ENCODE data around the gene SCNN1A. TPM values are rescaled to one million over a fixed set of nuclear protein-coding genes. Genes with fewer than 3 reads are reported as not detected.
A peak's percentile ranks its signal among the peaks of the same experiment; 100 is the strongest.

Gene SCNN1A
- total RNA-seq, 3 donors from 2014 or later: 130 to 402 (median 386) TPM

DNA sequence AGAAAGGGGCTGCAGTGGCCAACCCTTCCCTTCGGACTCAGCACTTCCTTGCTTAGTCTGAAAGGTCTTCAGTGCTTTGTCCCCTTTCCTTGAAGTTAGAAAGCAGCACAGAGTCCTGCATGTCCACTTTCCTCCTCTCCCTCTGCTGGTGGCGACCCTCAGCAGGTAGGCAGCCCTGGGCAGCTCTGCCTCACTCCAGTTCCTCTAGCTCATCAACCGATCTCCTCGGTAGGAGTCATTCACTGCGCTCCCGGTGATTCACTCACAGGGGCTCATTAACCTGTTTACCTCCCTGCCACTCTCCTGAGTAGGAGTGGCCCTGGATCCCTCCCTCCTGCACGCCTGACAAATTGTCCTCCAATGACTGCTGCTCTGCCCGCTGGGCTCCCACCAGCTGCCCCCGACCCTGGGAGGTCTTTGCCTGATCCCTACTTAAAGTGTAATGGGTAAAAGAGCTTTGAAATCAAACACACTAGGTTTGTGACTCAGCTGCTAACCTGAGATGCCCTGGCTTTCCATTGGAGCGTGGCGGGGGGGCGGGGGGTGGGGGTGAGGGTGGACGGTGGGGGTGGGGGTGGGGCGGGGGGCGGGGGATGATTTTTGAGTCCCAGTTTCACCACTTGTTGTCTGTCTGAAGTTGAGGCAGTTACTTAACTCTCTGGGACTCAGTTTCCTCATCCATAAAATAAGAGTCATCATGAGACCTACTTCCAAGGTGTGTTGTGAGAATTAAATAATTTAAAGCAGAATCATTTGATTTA is 4.2 kb downstream of the SCNN1A start:
- no peak overlapping the region for H3K4me3 ChIP-seq
- intact Hi-C loops (cut with DNase I, micrococcal nuclease): no loop called here

DNA sequence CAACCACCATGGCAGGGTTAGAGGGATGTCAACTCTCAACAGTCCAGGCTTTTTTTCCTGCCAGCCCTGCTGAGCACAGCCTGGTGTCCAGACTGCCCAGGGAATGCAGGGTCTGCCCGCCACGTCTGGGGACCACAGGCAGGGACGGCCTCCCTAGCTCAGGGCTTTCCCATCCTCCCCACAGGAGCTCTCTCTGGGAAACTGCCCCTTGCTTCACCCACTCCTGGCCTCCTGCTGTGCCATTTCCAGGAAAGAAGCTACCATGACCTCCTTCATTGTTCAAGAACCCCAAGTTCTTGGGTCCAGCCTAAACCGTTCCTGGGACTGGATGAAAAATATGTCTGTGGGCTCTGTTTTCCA is 4.8 kb downstream of the SCNN1A start:
- Histone ChIP-seq H3K4me1 (ENCODE audit: low read depth) (peaks cover 43% of the 10 kb centered on the region), H3K9me3 (no peaks in the 10 kb centered on the region), H3K36me3 (ENCODE audit: low read depth) (no peaks in the 10 kb centered on the region), H3K4me3 (no peak overlapping the region)
- ATAC-seq (no peak), DNase-seq (peak in 1 of 3 donors; percentile 48)
- intact Hi-C loops (cut with DNase I, micrococcal nuclease): no loop called here
- TF ChIP-seq, protein P1, sequence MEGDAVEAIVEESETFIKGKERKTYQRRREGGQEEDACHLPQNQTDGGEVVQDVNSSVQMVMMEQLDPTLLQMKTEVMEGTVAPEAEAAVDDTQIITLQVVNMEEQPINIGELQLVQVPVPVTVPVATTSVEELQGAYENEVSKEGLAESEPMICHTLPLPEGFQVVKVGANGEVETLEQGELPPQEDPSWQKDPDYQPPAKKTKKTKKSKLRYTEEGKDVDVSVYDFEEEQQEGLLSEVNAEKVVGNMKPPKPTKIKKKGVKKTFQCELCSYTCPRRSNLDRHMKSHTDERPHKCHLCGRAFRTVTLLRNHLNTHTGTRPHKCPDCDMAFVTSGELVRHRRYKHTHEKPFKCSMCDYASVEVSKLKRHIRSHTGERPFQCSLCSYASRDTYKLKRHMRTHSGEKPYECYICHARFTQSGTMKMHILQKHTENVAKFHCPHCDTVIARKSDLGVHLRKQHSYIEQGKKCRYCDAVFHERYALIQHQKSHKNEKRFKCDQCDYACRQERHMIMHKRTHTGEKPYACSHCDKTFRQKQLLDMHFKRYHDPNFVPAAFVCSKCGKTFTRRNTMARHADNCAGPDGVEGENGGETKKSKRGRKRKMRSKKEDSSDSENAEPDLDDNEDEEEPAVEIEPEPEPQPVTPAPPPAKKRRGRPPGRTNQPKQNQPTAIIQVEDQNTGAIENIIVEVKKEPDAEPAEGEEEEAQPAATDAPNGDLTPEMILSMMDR (IDR thresholded peaks at IDR 0.05): no peak

More for the DNA sequence above, 4.2 kb downstream of the SCNN1A start:
- peak; percentile 60 for ATAC-seq
- Histone ChIP-seq H3K36me3 (ENCODE audit: low read depth) (no peaks in the 10 kb centered on the region), H3K9me3 (no peaks in the 10 kb centered on the region), H3K4me1 (ENCODE audit: low read depth) (peaks cover 49% of the 10 kb centered on the region)
- DNase-seq: peak; percentile 78 to 85 (median 80)
- TF ChIP-seq, protein P1 (IDR thresholded peaks at IDR 0.05): no peak

DNA sequence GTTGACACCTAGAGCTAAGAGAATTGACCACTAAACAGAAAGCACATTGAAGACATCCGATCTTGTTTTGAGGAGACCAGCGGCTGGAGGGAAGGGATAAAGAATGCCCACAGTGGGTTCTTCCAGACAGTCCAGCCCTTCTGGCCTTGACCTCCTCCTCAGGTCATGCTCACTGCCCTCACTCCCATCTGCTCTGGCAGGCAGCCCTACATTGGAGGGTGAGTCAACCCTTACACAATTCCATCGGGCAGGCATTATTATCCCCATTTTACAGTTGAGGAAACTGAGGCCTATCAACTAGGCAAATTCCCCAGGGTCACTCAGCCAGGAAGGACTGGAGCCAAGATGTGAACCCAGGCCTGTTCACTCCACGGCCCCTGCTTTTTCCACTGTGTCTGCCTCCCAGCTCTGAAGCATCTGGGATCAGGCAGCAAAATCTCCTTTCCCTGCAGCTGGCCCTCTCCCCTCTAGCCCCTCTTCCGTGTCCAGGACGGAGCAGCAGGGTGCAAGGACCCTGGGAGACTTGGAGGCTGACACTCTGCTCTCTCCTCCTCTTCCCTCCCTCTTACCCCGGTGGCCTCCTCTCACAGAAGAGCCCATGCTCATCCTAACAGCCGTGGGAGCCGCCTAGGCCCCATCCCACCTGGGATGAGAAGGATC is 5.3 kb downstream of the SCNN1A start:
- Histone ChIP-seq H3K36me3 (ENCODE audit: low read depth) (no peaks in the 10 kb centered on the region), H3K4me1 (ENCODE audit: low read depth) (peaks cover 39% of the 10 kb centered on the region), H3K4me3 (no peak overlapping the region), H3K9me3 (no peaks in the 10 kb centered on the region)
- TF ChIP-seq, protein P1 (IDR thresholded peaks at IDR 0.05): no peak
- intact Hi-C loops (cut with DNase I, micrococcal nuclease): no loop called here
- DNase-seq (peak in 1 of 3 donors; percentile 33), ATAC-seq (no peak)

DNA sequence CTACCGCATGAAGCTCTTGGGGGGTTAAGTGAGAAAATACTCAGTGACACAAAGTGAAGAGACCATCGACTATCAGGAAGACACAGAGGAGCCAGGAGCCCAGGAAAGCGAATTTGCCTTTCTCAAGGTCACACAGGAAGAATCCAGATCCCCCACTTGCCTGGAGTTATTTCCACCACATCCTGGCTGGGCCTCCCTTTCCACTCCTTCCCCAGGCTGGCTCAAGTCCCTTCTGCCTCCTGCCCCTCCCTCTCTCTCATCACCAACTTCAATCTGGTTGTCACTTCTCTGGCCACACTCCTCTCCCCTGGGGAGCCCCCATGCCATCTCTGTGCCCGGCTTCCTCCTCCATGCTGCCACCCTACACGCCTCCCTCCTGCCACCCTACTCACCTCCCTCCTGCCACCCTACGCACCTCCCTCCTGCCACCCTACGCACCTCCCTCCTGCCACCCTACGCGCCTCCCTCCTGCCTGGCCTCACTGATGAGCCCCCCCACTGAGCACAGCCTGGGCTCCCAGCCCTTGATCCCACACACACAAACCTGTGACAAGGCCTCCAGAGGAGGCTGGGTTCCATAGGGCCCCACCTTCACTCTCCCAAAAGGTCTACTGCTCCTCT is 6.3 kb downstream of the SCNN1A start:
- Histone ChIP-seq H3K4me3 (no peak overlapping the region), H3K36me3 (ENCODE audit: low read depth) (no peaks in the 10 kb centered on the region), H3K4me1 (ENCODE audit: low read depth) (peaks cover 42% of the 10 kb centered on the region), H3K9me3 (no peaks in the 10 kb centered on the region)
- intact Hi-C loops (cut with DNase I, micrococcal nuclease): no loop called here
- ATAC-seq: no peak
- TF ChIP-seq, protein P1 (IDR thresholded peaks at IDR 0.05): no peak
- DNase-seq: peak in 2 of 3 donors; percentile 43 to 47

DNA sequence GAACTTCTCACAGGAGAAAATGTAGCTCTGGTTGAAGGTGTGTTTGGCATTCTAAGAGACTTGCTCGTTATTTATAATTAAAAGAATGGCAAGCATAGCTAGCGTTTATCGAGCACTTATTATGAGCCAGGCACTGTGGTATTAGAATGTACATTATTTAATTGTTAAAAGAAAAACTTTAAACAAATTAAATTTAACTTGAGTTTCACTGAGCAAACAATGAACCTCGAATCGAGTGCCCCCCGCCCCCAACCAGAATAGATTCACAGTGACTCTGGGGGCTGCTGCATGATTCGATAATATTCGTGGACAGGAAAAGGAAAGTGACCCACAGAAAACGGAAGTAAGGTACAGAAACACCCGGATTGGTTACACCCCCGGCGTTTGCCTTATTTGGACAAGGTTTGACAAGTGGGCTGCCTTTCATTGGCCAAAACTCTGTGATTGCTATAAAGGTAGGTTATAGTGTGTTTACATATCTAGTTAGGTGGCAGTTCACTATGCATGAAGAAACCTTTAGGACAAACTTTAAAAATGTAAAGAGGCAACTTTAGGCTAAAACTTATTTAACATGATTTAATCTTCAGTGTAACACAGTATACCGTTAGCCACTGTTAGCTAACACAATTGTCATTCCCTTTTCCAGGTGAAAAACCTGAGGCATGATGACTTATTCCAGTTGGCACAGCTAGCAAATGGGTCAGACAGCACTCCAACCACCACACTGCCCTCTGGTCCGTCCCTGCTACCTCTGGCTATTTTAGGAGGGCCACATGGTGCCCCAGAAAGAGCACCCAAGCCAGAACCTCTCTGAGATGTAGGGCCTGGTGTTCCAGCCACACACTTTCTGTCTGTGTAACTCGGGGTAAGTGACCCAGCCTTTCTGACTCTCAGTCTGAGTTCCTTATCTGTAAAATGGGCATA is 7.1 kb downstream of the SCNN1A start:
- intact Hi-C loops (cut with DNase I, micrococcal nuclease): no loop called here
- H3K9me3 ChIP-seq: no peaks in the 10 kb centered on the region
- no peaks in the 10 kb centered on the region for H3K36me3 ChIP-seq (ENCODE audit: low read depth)
- TF ChIP-seq, protein P1 (IDR thresholded peaks at IDR 0.05): no peak
- H3K4me3 ChIP-seq: no peak overlapping the region
- DNase-seq: peak in 2 of 3 donors; percentile 38 to 63
- ATAC-seq: no peak
- H3K4me1 ChIP-seq (ENCODE audit: low read depth): peaks cover 42% of the 10 kb centered on the region

Data from mucosa of descending colon (tissue), 3 donors.